ENCODE data around the gene CMTM4. TPM values are rescaled to one million over a fixed set of nuclear protein-coding genes. Genes with fewer than 3 reads are reported as not detected.

The CMTM4 gene
- total RNA-seq, 2 donors from 2014 or later, result 1.1 to 1.5 TPM

GRCh38 chr16:66592814-66593213 is 103.7 kb downstream of the CMTM4 start:
- ATAC-seq (no peak), DNase-seq (no peak)
- H3K4me1 Mint-ChIP-seq, result peaks cover 28% of the 10 kb centered on the region
- no peak overlapping the region for H3K4me3 Mint-ChIP-seq
- H3K9me3 ChIP-seq (ENCODE audit: control insufficient read depth, low read length, poor library complexity, severe bottlenecking), result no peaks in the 10 kb centered on the region
- no peaks in the 10 kb centered on the region for H3K27me3 Mint-ChIP-seq
- no peaks in the 10 kb centered on the region for H3K36me3 Mint-ChIP-seq (ENCODE audit: low read depth)
- no peak overlapping the region for H3K27ac Mint-ChIP-seq

- H3K36me3 Mint-ChIP-seq (ENCODE audit: low read depth), result no peaks in the 10 kb centered on the region
- H3K4me1 Mint-ChIP-seq, result peaks cover 27% of the 10 kb centered on the region
- DNase-seq (no peak), ATAC-seq (no peak)
- H3K27me3 Mint-ChIP-seq, result no peaks in the 10 kb centered on the region
- no peak overlapping the region for H3K4me3 Mint-ChIP-seq
- no peaks in the 10 kb centered on the region for H3K9me3 ChIP-seq (ENCODE audit: control insufficient read depth, low read length, poor library complexity, severe bottlenecking)
- no peak overlapping the region for H3K27ac Mint-ChIP-seq
These were observed 104.3 kb downstream of the CMTM4 start for GRCh38 chr16:66592241-66592640.

GRCh38 chr16:66591018-66591417 is 105.5 kb downstream of the CMTM4 start:
- H3K4me1 Mint-ChIP-seq, result peaks cover 24% of the 10 kb centered on the region

GRCh38 chr16:66590322-66590721 is 106.2 kb downstream of the CMTM4 start:
- DNase-seq (no peak), ATAC-seq (peak; percentile 46)
- peak overlapping the region; percentile 91 for H3K4me3 Mint-ChIP-seq
- H3K9me3 ChIP-seq (ENCODE audit: control insufficient read depth, low read length, poor library complexity, severe bottlenecking), result no peaks in the 10 kb centered on the region
- peaks cover 29% of the 10 kb centered on the region for H3K4me1 Mint-ChIP-seq
- H3K27ac Mint-ChIP-seq, result peak overlapping the region; percentile 70
- no peaks in the 10 kb centered on the region for H3K27me3 Mint-ChIP-seq
- no peaks in the 10 kb centered on the region for H3K36me3 Mint-ChIP-seq (ENCODE audit: low read depth)

More at GRCh38 chr16:66591018-66591417, 105.5 kb downstream of the CMTM4 start:
- H3K9me3 ChIP-seq (ENCODE audit: control insufficient read depth, low read length, poor library complexity, severe bottlenecking), result no peaks in the 10 kb centered on the region
- no peak for DNase-seq
- H3K27ac Mint-ChIP-seq, result peak overlapping the region; percentile 70
- ATAC-seq, result no peak
- no peaks in the 10 kb centered on the region for H3K27me3 Mint-ChIP-seq
- H3K36me3 Mint-ChIP-seq (ENCODE audit: low read depth), result no peaks in the 10 kb centered on the region
- peak overlapping the region; percentile 91 for H3K4me3 Mint-ChIP-seq

GRCh38 chr16:66588981-66589713 is 107.4 kb downstream of the CMTM4 start:
- Mint-ChIP-seq H3K27ac (peak overlapping the region; percentile 70), H3K36me3 (ENCODE audit: low read depth) (no peaks in the 10 kb centered on the region), H3K27me3 (no peaks in the 10 kb centered on the region), H3K4me1 (peaks cover 26% of the 10 kb centered on the region), H3K4me3 (peak overlapping the region; percentile 91)
- H3K9me3 ChIP-seq (ENCODE audit: control insufficient read depth, low read length, poor library complexity, severe bottlenecking), result no peaks in the 10 kb centered on the region
- peak; percentile 33 to 52 (median 48) for DNase-seq
- ATAC-seq, result peak; percentile 99

- ATAC-seq (no peak), DNase-seq (no peak)
- H3K4me3 Mint-ChIP-seq, result peak overlapping the region; percentile 41
- H3K27me3 Mint-ChIP-seq, result no peaks in the 10 kb centered on the region
- H3K36me3 Mint-ChIP-seq (ENCODE audit: low read depth), result no peaks in the 10 kb centered on the region
- H3K27ac Mint-ChIP-seq, result no peak overlapping the region
- no peaks in the 10 kb centered on the region for H3K9me3 ChIP-seq (ENCODE audit: control insufficient read depth, low read length, poor library complexity, severe bottlenecking)
- H3K4me1 Mint-ChIP-seq, result peaks cover 26% of the 10 kb centered on the region
These were observed 108.5 kb downstream of the CMTM4 start for GRCh38 chr16:66587881-66588600.

- Mint-ChIP-seq H3K27ac (no peak overlapping the region), H3K27me3 (no peaks in the 10 kb centered on the region), H3K36me3 (ENCODE audit: low read depth) (no peaks in the 10 kb centered on the region), H3K4me3 (no peak overlapping the region), H3K4me1 (peaks cover 22% of the 10 kb centered on the region)
- ATAC-seq (no peak), DNase-seq (no peak)
- no peaks in the 10 kb centered on the region for H3K9me3 ChIP-seq (ENCODE audit: control insufficient read depth, low read length, poor library complexity, severe bottlenecking)
These were observed 110.9 kb downstream of the CMTM4 start for GRCh38 chr16:66585481-66586239.

- Mint-ChIP-seq H3K36me3 (ENCODE audit: low read depth) (peaks cover 5% of the 10 kb centered on the region), H3K4me3 (no peak overlapping the region), H3K27me3 (peaks cover 22% of the 10 kb centered on the region), H3K4me1 (peaks cover 13% of the 10 kb centered on the region), H3K27ac (no peak overlapping the region)
- DNase-seq (no peak), ATAC-seq (no peak)
- H3K9me3 ChIP-seq (ENCODE audit: control insufficient read depth, low read length, poor library complexity, severe bottlenecking), result no peaks in the 10 kb centered on the region
These were observed 115.1 kb downstream of the CMTM4 start for GRCh38 chr16:66581246-66581952.

- DNase-seq (no peak), ATAC-seq (no peak)
- Mint-ChIP-seq H3K36me3 (ENCODE audit: low read depth) (peaks cover 5% of the 10 kb centered on the region), H3K27ac (no peak overlapping the region), H3K4me3 (peak overlapping the region; percentile 43), H3K4me1 (peaks cover 10% of the 10 kb centered on the region), H3K27me3 (peaks cover 22% of the 10 kb centered on the region)
- no peaks in the 10 kb centered on the region for H3K9me3 ChIP-seq (ENCODE audit: control insufficient read depth, low read length, poor library complexity, severe bottlenecking)
These were observed 115.8 kb downstream of the CMTM4 start for GRCh38 chr16:66580605-66581209.

GRCh38 chr16:66578651-66579531 is 117.7 kb downstream of the CMTM4 start, which contains the start of gene CMTM2:
Gene CMTM2 (plus strand): TSS chr16:66579463. CDS start chr16:66579608, 145 bp downstream.
- DNase-seq (no peak), ATAC-seq (peak; percentile 40)
- Mint-ChIP-seq H3K27me3 (peaks cover 22% of the 10 kb centered on the region), H3K27ac (peak within 1 kb of the TSS; percentile 47), H3K4me1 (peaks cover 8% of the 10 kb centered on the region), H3K4me3 (peak within 1 kb of the TSS; percentile 82), H3K36me3 (ENCODE audit: low read depth) (peaks cover 5% of the 10 kb centered on the region)
- no peaks in the 10 kb centered on the region for H3K9me3 ChIP-seq (ENCODE audit: control insufficient read depth, low read length, poor library complexity, severe bottlenecking)

GRCh38 chr16:66576296-66576695 is 120.2 kb downstream of the CMTM4 start:
- H3K4me3 Mint-ChIP-seq, result no peak overlapping the region
- ATAC-seq (no peak), DNase-seq (no peak)
- no peak overlapping the region for H3K27ac Mint-ChIP-seq
- peaks cover 5% of the 10 kb centered on the region for H3K36me3 Mint-ChIP-seq (ENCODE audit: low read depth)
- H3K27me3 Mint-ChIP-seq, result peaks cover 22% of the 10 kb centered on the region
- H3K4me1 Mint-ChIP-seq, result peaks cover 12% of the 10 kb centered on the region
- no peaks in the 10 kb centered on the region for H3K9me3 ChIP-seq (ENCODE audit: control insufficient read depth, low read length, poor library complexity, severe bottlenecking)

- peaks cover 19% of the 10 kb centered on the region for H3K27me3 Mint-ChIP-seq
- H3K4me1 Mint-ChIP-seq, result peaks cover 15% of the 10 kb centered on the region
- no peak overlapping the region for H3K27ac Mint-ChIP-seq
- peaks cover 5% of the 10 kb centered on the region for H3K36me3 Mint-ChIP-seq (ENCODE audit: low read depth)
- no peak for DNase-seq
- H3K9me3 ChIP-seq (ENCODE audit: control insufficient read depth, low read length, poor library complexity, severe bottlenecking), result no peaks in the 10 kb centered on the region
- H3K4me3 Mint-ChIP-seq, result no peak overlapping the region
- no peak for ATAC-seq
These were observed 121.5 kb downstream of the CMTM4 start for GRCh38 chr16:66575060-66575459.

Measured in T-helper 17 cell (primary cell).